Peyer's patch (tissue), 4 donors: ENCODE data around the gene KCNC2.

Source experiments
- POLR2A ChIP-seq, 2 donors: fragments of 450-650 bp; IDR thresholded peaks; one replicate each; pipeline ENCODE4 v1.5.1; 2017; ENCODE audit warnings: antibody characterized with exemption in 2 of 2, mild to moderate bottlenecking in 2 of 2, moderate library complexity in 2 of 2
- TF ChIP-seq, protein P1 (sequence below), 6 experiments: fragments of 450-650 bp in 4 of 6; fragments of 200-600 bp in 2 of 6; sonication (generic) in 1 of 6; IDR thresholded peaks; one replicate each; pipeline ENCODE4 v1.5.1; 2017 to 2019; ENCODE audit warnings: antibody characterized with exemption in 6 of 6, mild to moderate bottlenecking in 3 of 6, moderate library complexity in 1 of 6

DNA sequence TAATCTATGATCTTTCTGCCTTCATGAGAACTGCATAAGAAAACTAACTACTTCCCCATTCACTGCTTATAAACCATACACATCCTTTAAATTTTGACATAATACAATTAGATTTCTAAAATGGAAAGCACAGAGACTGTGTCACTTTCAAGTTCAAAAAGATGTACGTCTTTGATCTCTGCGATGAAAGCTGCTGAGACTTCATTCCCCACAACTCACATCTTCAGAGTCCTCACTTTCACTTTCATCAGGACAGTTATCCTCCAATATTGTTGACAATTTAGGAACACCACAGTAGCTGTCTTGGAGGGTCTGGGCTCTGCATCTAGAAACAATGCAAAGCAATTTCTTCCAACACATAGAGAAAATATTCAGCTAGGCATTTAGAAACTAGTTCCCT is 47.9 kb upstream of the KCNC2 start:
- TF ChIP-seq, protein P1, sequence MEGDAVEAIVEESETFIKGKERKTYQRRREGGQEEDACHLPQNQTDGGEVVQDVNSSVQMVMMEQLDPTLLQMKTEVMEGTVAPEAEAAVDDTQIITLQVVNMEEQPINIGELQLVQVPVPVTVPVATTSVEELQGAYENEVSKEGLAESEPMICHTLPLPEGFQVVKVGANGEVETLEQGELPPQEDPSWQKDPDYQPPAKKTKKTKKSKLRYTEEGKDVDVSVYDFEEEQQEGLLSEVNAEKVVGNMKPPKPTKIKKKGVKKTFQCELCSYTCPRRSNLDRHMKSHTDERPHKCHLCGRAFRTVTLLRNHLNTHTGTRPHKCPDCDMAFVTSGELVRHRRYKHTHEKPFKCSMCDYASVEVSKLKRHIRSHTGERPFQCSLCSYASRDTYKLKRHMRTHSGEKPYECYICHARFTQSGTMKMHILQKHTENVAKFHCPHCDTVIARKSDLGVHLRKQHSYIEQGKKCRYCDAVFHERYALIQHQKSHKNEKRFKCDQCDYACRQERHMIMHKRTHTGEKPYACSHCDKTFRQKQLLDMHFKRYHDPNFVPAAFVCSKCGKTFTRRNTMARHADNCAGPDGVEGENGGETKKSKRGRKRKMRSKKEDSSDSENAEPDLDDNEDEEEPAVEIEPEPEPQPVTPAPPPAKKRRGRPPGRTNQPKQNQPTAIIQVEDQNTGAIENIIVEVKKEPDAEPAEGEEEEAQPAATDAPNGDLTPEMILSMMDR (IDR thresholded peaks at IDR 0.05): no peak
- TF ChIP-seq POLR2A (IDR thresholded peaks at IDR 0.05): no peak
